Right ventricle myocardium superior (tissue), 1 donor: ENCODE data around the gene NEGR1. TPM values are rescaled to one million over a fixed set of nuclear protein-coding genes. Genes with fewer than 3 reads are reported as not detected.

ENCODE experiments used
- ATAC-seq: fragments of 200-7000 bp; cut with Tn5 transposase; one replicate; pipeline ENCODE4 v1.9.1; 2020; ENCODE audit warnings: mild to moderate bottlenecking; ENCODE audit not compliant: poor library complexity
- DNase-seq: peaks from one replicate; pipeline ENCODE4 v3.0.0-alpha.2; 2020
- intact Hi-C: fragments of 100-400 bp; cut with DNase I; formaldehyde crosslinking; loops from one replicate; pipeline ENCODE4 v1.11.2; 2022
- total RNA-seq: library from RNA; stranded (reverse); fragmentation: NEBNext Ultra II Directional; extraction: Animal tissue kit (Norgen Biotek cat#: 25700); gene quantifications from one replicate; pipeline ENCODE4 v1.2.1, GENCODE V29; 2021
- donor health status: DM: no; HTN: yes; CAD: no; lungs with severe emphysema.

The NEGR1 gene
- total RNA-seq, 1 donor from 2014 or later, result 15.7 TPM

GRCh38 chr1:71350805-71351204, 931.5 kb downstream of the NEGR1 start:
- intact Hi-C loops, result no loop called here
- no peak for ATAC-seq
- no peak for DNase-seq

- ATAC-seq (no peak), DNase-seq (no peak)
- intact Hi-C loops, result no loop called here
Measured at GRCh38 chr1:71350330-71350729, 932.0 kb downstream of the NEGR1 start.
